ENCODE data around the gene TRIP6. TPM values are rescaled to one million over a fixed set of nuclear protein-coding genes. Genes with fewer than 3 reads are reported as not detected.

The TRIP6 gene
- total and polyA plus RNA-seq, 2 donors (not counting 1 experiment from before 2014, with no cell fraction given), result 6.8 to 13.8 TPM

GRCh38 chr7:100911484-100911883 lies 44.3 kb downstream of the TRIP6 start:
- Histone ChIP-seq H3K4me1 (ENCODE audit: control insufficient read depth in 2 of 2, insufficient read depth in 2 of 2, low read length in 2 of 2) (no peaks in the 10 kb centered on the region), H3K27me3 (replicated peaks in 1 of 4; ENCODE audit: control extremely low read depth in 1 of 4, control insufficient read depth in 3 of 4, insufficient read depth in 4 of 4, low read length in 3 of 4) (peaks cover 0 to 6% (median 0%) of the 10 kb centered on the region in 4 experiments), H2AFZ (ENCODE audit: insufficient read depth, low read depth, low read length, poor library complexity, severe bottlenecking) (no peak overlapping the region), H3K27ac (ENCODE audit: low read length in 2 of 2) (no peak overlapping the region), H3K36me3 (replicated peaks in 1 of 2; ENCODE audit: control extremely low read depth in 1 of 2, control insufficient read depth in 1 of 2, extremely low read depth in 1 of 2, insufficient read depth in 2 of 2, low read length in 1 of 2) (no peaks in the 10 kb centered on the region), H4K20me1 (ENCODE audit: control insufficient read depth, insufficient read depth, low read length, poor library complexity, severe bottlenecking) (no peaks in the 10 kb centered on the region), H3K4me2 (replicated peaks; ENCODE audit: low read depth, low read length, poor library complexity, severe bottlenecking) (no peak overlapping the region), H3K4me3 (ENCODE audit: control extremely low read depth in 1 of 5, extremely low read depth in 1 of 5, insufficient read depth in 1 of 5, low read depth in 2 of 5, low read length in 4 of 5) (no peak overlapping the region), H3K79me2 (ENCODE audit: control insufficient read depth, insufficient read depth, low read length) (no peaks in the 10 kb centered on the region), H3K9ac (ENCODE audit: low read length) (no peak overlapping the region), H3K9me3 (ENCODE audit: control extremely low read depth in 1 of 3, control insufficient read depth in 2 of 3, insufficient read depth in 1 of 3, low read length in 2 of 3) (peaks cover 0 to 9% (median 0%) of the 10 kb centered on the region in 3 donors)
- H3K9me3 Mint-ChIP-seq (ENCODE audit: insufficient read depth), result no peaks in the 10 kb centered on the region
- no peak overlapping the region for H3K4me3 Mint-ChIP-seq
- H3K27me3 Mint-ChIP-seq, result peaks cover 9% of the 10 kb centered on the region
- no peak for ATAC-seq (ENCODE audit: low read depth)
- H3K27ac Mint-ChIP-seq, result no peak overlapping the region
- DNase-seq, result no peak
- ChIA-PET POLR2A (interaction anchor here (0.7 kb wide), 1 partner anchor 107 kb away, joined by 4 read pairs; no protein-coding TSS in a partner anchor), CTCF (no interaction called here)
- TF ChIP-seq EZH2 (IDR thresholded peaks at IDR 0.05; ENCODE audit: borderline replicate concordance, insufficient read depth, low read depth, low read length, poor library complexity, severe bottlenecking) (no peak), CTCF (IDR thresholded peaks at IDR 0.05) (no peak)
- intact Hi-C loops (cut with micrococcal nuclease), result no loop called here
- H3K4me1 Mint-ChIP-seq, result peaks cover 6% of the 10 kb centered on the region
- 100% methylated on average over 2 of the region's 3 CpGs for WGBS (ENCODE audit: insufficient coverage)

GRCh38 chr7:100914208-100914878 lies 47.2 kb downstream of the TRIP6 start:
- Histone ChIP-seq H2AFZ (ENCODE audit: insufficient read depth, low read depth, low read length, poor library complexity, severe bottlenecking) (no peak overlapping the region), H3K4me2 (replicated peaks; ENCODE audit: low read depth, low read length, poor library complexity, severe bottlenecking) (no peak overlapping the region), H3K27ac (ENCODE audit: low read length in 2 of 2) (no peak overlapping the region), H3K4me1 (ENCODE audit: control insufficient read depth in 2 of 2, insufficient read depth in 2 of 2, low read length in 2 of 2) (no peaks in the 10 kb centered on the region), H3K27me3 (replicated peaks in 1 of 4; ENCODE audit: control extremely low read depth in 1 of 4, control insufficient read depth in 3 of 4, insufficient read depth in 4 of 4, low read length in 3 of 4) (peaks cover 0 to 6% (median 0%) of the 10 kb centered on the region in 4 experiments), H3K79me2 (ENCODE audit: control insufficient read depth, insufficient read depth, low read length) (no peaks in the 10 kb centered on the region), H3K9me3 (ENCODE audit: control extremely low read depth in 1 of 3, control insufficient read depth in 2 of 3, insufficient read depth in 1 of 3, low read length in 2 of 3) (no peaks in the 10 kb centered on the region), H4K20me1 (ENCODE audit: control insufficient read depth, insufficient read depth, low read length, poor library complexity, severe bottlenecking) (no peaks in the 10 kb centered on the region), H3K36me3 (replicated peaks in 1 of 2; ENCODE audit: control extremely low read depth in 1 of 2, control insufficient read depth in 1 of 2, extremely low read depth in 1 of 2, insufficient read depth in 2 of 2, low read length in 1 of 2) (no peaks in the 10 kb centered on the region), H3K4me3 (ENCODE audit: control extremely low read depth in 1 of 5, extremely low read depth in 1 of 5, insufficient read depth in 1 of 5, low read depth in 2 of 5, low read length in 4 of 5) (no peak overlapping the region), H3K9ac (ENCODE audit: low read length) (no peak overlapping the region)
- intact Hi-C loops (cut with micrococcal nuclease), result no loop called here
- Mint-ChIP-seq H3K27me3 (peaks cover 15% of the 10 kb centered on the region), H3K9me3 (ENCODE audit: insufficient read depth) (no peaks in the 10 kb centered on the region), H3K27ac (no peak overlapping the region), H3K4me3 (no peak overlapping the region), H3K4me1 (peaks cover 6% of the 10 kb centered on the region)
- ATAC-seq (ENCODE audit: low read depth) (no peak), DNase-seq (no peak)
- CTCF ChIA-PET, result no interaction called here
- WGBS (ENCODE audit: insufficient coverage), result 100% methylated on average over 1 of the region's 15 CpGs
- TF ChIP-seq EZH2 (IDR thresholded peaks at IDR 0.05; ENCODE audit: borderline replicate concordance, insufficient read depth, low read depth, low read length, poor library complexity, severe bottlenecking) (no peak), CTCF (IDR thresholded peaks at IDR 0.05) (no peak)
- POLR2A ChIA-PET, result no interaction called here

All from B cell (primary cell).